SU-DHL-6 (cell line): ENCODE results near the gene NUP50.

Experiments
- H2AFZ ChIP-seq: fragments of 200-600 bp; sonication (generic); 2 replicates; pipeline ENCODE4 v1.6.1; 2014; ENCODE audit warnings: low read depth, mild to moderate bottlenecking, moderate library complexity, mixed read lengths, antibody characterized with exemption, low read length; ENCODE audit not compliant: severe bottlenecking
- H3F3A ChIP-seq: fragments of 200-600 bp; shearing (Covaris generic); 2 replicates; pipeline ENCODE4 v1.6.0; 2016; ENCODE audit warnings: antibody characterized with exemption, mild to moderate bottlenecking; ENCODE audit not compliant: insufficient read depth
- H3K27ac ChIP-seq: fragments of 200-600 bp; sonication (generic); 2 replicates; pipeline ENCODE4 v1.5.1; 2016; ENCODE audit warnings: low read depth, mild to moderate bottlenecking, low read length, moderate library complexity, mixed read lengths
- H3K27me3 ChIP-seq: fragments of 200-600 bp; sonication (generic), shearing (Covaris generic); 2 replicates; pipeline ENCODE4 v1.6.0; 2014; ENCODE audit warnings: mild to moderate bottlenecking, low read length
- H3K36me3 ChIP-seq: fragments of 200-600 bp; sonication (generic); 2 replicates; pipeline ENCODE4 v1.6.1; 2014; ENCODE audit warnings: mild to moderate bottlenecking, low read length, mixed read lengths
- H3K4me2 ChIP-seq: fragments of 300-600, 200-600 bp; shearing (Covaris generic), sonication (generic); 2 replicates; pipeline ENCODE4 v1.6.0; 2014; ENCODE audit warnings: low read length, low read depth, mild to moderate bottlenecking; ENCODE audit not compliant: poor library complexity, severe bottlenecking
- H3K4me3 ChIP-seq: fragments of 200-600 bp; sonication (generic); 2 replicates; pipeline ENCODE4 v1.5.1; 2014; ENCODE audit warnings: antibody characterized with exemption, low read length, mild to moderate bottlenecking, mixed read lengths; ENCODE audit not compliant: insufficient read depth, poor library complexity, severe bottlenecking
- H3K79me2 ChIP-seq: fragments of 200-600 bp; sonication (generic); 2 replicates; pipeline ENCODE4 v1.6.1; 2014; ENCODE audit warnings: mild to moderate bottlenecking, low read length, moderate library complexity; ENCODE audit not compliant: insufficient read depth
- H3K9ac ChIP-seq: fragments of 200-600 bp; sonication (generic); 2 replicates; pipeline ENCODE4 v1.7.0; 2014; ENCODE audit warnings: mild to moderate bottlenecking, low read length
- H3K9me2 ChIP-seq: fragments of 200-600 bp; sonication (generic); replicated peaks from 2 replicates; pipeline ENCODE4 v1.6.1; 2014; ENCODE audit warnings: low read length; ENCODE audit not compliant: insufficient read depth
- H3K9me3 ChIP-seq: fragments of 200-600 bp; sonication (generic); 2 replicates; pipeline ENCODE4 v1.6.1; 2014; ENCODE audit warnings: low read length, mixed read lengths; ENCODE audit not compliant: insufficient read depth
- H4K20me1 ChIP-seq: fragments of 200-600 bp; sonication (generic); 2 replicates; pipeline ENCODE4 v1.6.1; 2014; ENCODE audit warnings: low read depth, mild to moderate bottlenecking, antibody characterized with exemption, low read length, moderate library complexity, mixed read lengths
- CTCF ChIP-seq: fragments of 200-600 bp; sonication (generic); IDR thresholded peaks from one replicate; pipeline ENCODE4 v1.5.1; 2017; ENCODE audit warnings: antibody characterized with exemption, mild to moderate bottlenecking, low read length, moderate library complexity; ENCODE audit not compliant: insufficient read depth, poor library complexity, severe bottlenecking
- EZH2phosphoT487 ChIP-seq: fragments of 200-600 bp; sonication (generic), shearing (Covaris generic); conservative IDR thresholded peaks from 2 replicates; pipeline ENCODE4 v1.6.1; 2018; ENCODE audit warnings: mild to moderate bottlenecking, antibody characterized with exemption, low read length, moderate library complexity, mixed read lengths

The NUP50 gene

DNA sequence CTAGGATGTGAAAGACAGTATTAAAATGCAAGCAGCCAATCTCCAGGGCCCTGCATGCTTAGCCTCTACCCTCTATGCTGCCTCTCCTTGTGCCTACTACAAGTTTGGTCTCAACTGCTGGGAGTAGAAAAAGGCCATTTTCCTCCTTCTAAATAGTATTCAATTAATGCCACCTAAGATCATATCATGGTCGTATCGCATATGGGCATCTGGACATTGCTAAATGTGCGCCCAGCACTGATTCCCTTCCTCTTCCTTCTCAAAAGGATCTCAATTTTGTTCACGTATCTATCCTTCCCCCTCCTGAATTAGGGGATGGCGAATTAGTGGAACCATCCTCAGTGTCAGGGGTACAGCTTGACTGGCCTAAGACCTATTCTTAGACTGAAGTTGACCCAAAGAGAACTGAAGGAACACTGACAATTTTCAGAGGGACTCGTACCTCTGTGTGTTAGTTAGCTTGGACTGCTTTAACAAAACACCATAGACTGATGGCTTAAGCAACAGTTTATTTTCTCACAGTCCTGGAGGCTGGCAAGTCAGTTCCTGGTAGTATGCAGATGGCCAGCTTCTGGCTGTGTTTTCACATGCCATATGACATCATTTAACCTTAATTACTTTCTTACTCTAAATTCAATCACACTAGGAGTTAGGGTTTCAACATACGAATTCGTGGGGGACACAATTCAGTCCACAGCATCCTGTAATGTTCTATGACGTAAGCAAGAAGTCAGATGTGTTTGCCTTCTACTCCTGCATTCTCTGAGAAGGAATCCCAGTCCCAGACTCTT lies 8.5 kb upstream of the NUP50 start:
- no peak overlapping the region for H3K4me2 ChIP-seq
- TF ChIP-seq EZH2phosphoT487: no peak
- no peak for TF ChIP-seq CTCF
- no peak overlapping the region for H2AFZ ChIP-seq
- H3K27me3 ChIP-seq: no peaks in the 10 kb centered on the region
- no peak overlapping the region for H3K9ac ChIP-seq
- no peaks in the 10 kb centered on the region for H3F3A ChIP-seq
- no peak overlapping the region for H3K4me3 ChIP-seq
- no peaks in the 10 kb centered on the region for H4K20me1 ChIP-seq
- H3K36me3 ChIP-seq: no peaks in the 10 kb centered on the region
- no peak overlapping the region for H3K27ac ChIP-seq
- H3K9me3 ChIP-seq: no peaks in the 10 kb centered on the region
- H3K9me2 ChIP-seq: no peaks in the 10 kb centered on the region
- peaks cover 13% of the 10 kb centered on the region for H3K79me2 ChIP-seq

DNA sequence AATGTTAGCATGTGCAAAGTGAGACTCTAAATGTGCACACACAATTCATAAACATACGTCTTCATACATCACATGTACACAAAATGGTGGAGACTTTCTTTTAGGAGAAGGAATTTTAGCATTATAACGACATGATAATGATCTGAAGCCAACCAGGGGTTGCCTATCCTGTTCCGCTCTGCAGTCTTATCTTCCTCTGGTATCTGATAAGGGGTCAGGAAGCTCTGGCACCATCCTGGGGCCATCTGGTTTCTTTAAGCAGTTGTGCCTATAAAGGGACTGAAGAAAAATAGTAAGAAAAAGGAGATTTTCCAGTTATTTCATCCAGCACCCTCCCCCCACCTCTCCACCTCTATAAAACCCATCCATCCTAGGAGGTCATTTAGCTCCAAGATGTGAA lies 5.8 kb upstream of the NUP50 start:
- Histone ChIP-seq H3F3A (no peaks in the 10 kb centered on the region), H2AFZ (no peak overlapping the region), H3K27me3 (no peaks in the 10 kb centered on the region), H3K9ac (no peak overlapping the region), H3K9me2 (no peaks in the 10 kb centered on the region), H3K36me3 (no peaks in the 10 kb centered on the region), H3K4me2 (no peak overlapping the region), H3K4me3 (no peak overlapping the region), H3K9me3 (no peaks in the 10 kb centered on the region), H3K27ac (no peak overlapping the region), H3K79me2 (peaks cover 34% of the 10 kb centered on the region), H4K20me1 (no peaks in the 10 kb centered on the region)
- TF ChIP-seq CTCF (no peak), EZH2phosphoT487 (no peak)

DNA sequence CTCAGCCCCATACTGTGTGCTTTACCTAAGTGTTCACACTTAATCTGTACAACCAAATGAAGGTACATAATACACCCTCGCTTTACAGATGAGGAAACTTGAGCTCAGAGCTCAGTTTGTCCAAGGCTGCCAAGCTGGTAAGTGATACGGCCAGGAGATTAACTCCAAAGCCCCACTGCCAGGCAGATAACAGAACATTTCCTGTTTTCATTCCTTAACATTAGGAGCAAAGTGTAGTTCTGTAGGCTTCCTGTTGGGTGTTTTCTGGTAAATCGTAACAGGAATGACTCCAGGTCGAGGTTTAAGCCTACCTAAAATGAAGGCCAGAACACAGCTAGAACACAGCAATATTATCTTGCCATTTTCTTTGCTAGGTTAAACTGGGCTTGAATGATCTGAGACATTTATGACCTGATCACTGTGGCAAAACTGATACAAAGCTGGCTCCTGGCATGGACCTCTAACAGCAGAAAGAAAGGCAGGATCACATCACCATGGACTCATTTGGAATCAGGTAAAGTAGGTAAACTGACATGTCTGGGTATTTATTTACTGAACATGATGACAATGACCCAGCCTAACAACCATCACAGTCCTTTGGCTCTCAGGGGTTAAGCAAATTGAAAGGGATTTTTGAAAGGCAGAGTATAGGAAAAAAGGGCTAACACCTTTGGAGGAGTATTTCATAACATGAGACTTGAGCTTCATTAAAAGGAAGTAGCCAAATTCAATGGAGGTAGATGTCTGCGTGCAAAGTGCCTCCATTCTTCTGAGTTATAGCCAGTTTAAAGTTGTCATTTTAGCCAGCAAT lies 3.9 kb upstream of the NUP50 start:
- Histone ChIP-seq H3K79me2 (peaks cover 50% of the 10 kb centered on the region), H2AFZ (no peak overlapping the region), H4K20me1 (no peaks in the 10 kb centered on the region), H3K27ac (no peak overlapping the region), H3K27me3 (no peaks in the 10 kb centered on the region), H3K9me2 (no peaks in the 10 kb centered on the region), H3F3A (no peaks in the 10 kb centered on the region), H3K9me3 (no peaks in the 10 kb centered on the region), H3K4me2 (no peak overlapping the region), H3K4me3 (no peak overlapping the region), H3K36me3 (no peaks in the 10 kb centered on the region), H3K9ac (no peak overlapping the region)
- TF ChIP-seq CTCF (no peak), EZH2phosphoT487 (no peak)
